GM10266 (cell line): ENCODE data around the gene HACL1.

ENCODE experiments used
- DNase-seq: peaks from one replicate; pipeline ENCODE4 v3.0.0; 2012; ENCODE audit errors: extremely low spot score
- TF ChIP-seq, protein P1 (sequence below): IDR thresholded peaks from 2 replicates; pipeline ENCODE4 v1.5.1; 2012; ENCODE audit warnings: mild to moderate bottlenecking, low read depth; ENCODE audit not compliant: control insufficient read depth, insufficient read depth; ENCODE audit errors: missing control alignments

Gene HACL1

GRCh38 chr3:15591242-15591641, 10.1 kb downstream of the HACL1 start:
- TF ChIP-seq, protein P1, sequence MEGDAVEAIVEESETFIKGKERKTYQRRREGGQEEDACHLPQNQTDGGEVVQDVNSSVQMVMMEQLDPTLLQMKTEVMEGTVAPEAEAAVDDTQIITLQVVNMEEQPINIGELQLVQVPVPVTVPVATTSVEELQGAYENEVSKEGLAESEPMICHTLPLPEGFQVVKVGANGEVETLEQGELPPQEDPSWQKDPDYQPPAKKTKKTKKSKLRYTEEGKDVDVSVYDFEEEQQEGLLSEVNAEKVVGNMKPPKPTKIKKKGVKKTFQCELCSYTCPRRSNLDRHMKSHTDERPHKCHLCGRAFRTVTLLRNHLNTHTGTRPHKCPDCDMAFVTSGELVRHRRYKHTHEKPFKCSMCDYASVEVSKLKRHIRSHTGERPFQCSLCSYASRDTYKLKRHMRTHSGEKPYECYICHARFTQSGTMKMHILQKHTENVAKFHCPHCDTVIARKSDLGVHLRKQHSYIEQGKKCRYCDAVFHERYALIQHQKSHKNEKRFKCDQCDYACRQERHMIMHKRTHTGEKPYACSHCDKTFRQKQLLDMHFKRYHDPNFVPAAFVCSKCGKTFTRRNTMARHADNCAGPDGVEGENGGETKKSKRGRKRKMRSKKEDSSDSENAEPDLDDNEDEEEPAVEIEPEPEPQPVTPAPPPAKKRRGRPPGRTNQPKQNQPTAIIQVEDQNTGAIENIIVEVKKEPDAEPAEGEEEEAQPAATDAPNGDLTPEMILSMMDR: no peak

GRCh38 chr3:15585111-15585845, 16.1 kb downstream of the HACL1 start:
- DNase-seq: no peak
- TF ChIP-seq, protein P1: no peak

More at GRCh38 chr3:15591242-15591641, 10.1 kb downstream of the HACL1 start:
- no peak for DNase-seq

DNA sequence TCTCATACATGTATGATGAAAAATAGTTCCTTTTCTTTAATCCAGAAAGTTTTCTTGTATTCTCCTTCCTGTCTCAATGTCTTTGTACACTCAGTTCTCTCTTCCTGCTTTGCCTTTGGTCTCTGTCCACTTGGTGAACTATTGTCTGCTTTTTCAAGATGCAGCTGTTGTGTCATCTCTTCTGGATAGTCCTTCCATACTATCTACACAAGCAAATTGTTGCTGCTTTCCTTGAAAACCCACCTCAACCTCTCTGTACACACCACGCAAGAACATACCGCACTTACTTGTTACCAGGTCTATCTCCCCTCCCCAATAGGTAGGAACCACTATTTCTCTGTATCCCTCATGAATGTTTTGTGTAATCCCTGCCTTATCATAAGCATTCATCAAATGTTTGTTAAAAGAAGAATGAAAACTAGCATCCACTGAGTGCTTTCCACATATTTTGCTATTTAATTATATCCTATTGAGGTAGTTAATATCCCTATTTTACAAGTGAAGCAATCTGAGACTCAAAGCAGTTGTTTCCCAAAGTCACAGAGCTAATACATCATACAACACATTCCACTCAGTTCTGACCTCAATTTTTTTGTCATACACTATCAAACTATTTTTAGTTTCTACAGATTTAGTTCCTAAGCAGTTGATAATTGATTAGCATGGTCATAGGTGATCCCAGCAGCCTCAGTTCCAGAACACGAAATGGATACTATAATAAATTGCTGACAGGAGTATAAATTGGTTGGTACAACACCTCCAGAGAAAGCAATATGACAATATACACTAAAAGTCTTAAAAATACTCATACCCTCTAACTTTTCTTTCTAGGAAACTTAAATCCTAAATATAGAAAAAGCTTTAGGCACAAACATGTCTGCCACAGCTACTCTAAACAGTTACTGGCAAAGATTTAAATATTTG, 19.6 kb downstream of the HACL1 start:
- DNase-seq: no peak
- TF ChIP-seq, protein P1: no peak

GRCh38 chr3:15579051-15579450, 22.3 kb downstream of the HACL1 start:
- TF ChIP-seq, protein P1: no peak
- DNase-seq: no peak

GRCh38 chr3:15578289-15578867, 23.0 kb downstream of the HACL1 start:
- TF ChIP-seq, protein P1: no peak
- no peak for DNase-seq

DNA sequence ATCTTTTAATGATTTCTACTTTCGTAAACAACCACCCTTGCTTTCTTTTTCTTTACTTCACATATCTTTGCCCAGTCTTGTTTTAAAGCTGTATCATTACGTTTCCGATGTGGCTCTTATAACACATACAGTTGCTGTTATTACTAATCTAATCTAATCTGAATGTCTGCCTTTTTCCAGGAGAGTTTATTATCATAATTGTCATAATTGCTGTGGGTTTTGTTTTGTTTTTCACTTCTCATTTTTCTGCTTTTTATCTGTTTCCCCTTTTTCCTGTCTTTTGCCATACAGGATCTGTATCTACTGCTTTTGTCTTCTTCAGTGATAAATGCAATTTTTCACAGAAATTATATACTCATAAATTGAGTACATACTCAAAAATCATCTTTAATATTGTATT, 24.9 kb downstream of the HACL1 start:
- TF ChIP-seq, protein P1: no peak
- no peak for DNase-seq
